PC-9 (cell line): ENCODE data around the gene CACNA1H.

Source experiments
- CTCF ChIP-seq: fragments of 200-600 bp; sonication (generic); conservative IDR thresholded peaks from 2 replicates; pipeline ENCODE4 v1.6.1; 2017; ENCODE audit warnings: mixed run types, antibody characterized with exemption, mild to moderate bottlenecking, moderate library complexity
- EZH2 ChIP-seq: fragments of 200-600 bp; sonication (generic); IDR thresholded peaks from 2 replicates; pipeline ENCODE4 v1.8.0; 2017; ENCODE audit warnings: antibody characterized with exemption, low read depth

GRCh38 chr16:1123525-1124230 lies 29.2 kb upstream of the CACNA1H start:
- TF ChIP-seq CTCF (no peak), EZH2 (no peak)
